K562 (cell line): Measurements from ENCODE around the gene APCDD1L. TPM values are rescaled to one million over a fixed set of nuclear protein-coding genes. Genes with fewer than 3 reads are reported as not detected.

Experiments
- ATAC-seq: fragments of 200-7000 bp; cut with Tn5 transposase; 3 replicates; pipeline ENCODE4 v1.9.1; 2020; ENCODE audit warnings: moderate library complexity
- BruUV-seq: library from RNA; stranded (reverse); fragments of 400-500 nt; replicated peaks from 2 replicates; lab custom pipeline; 2021; lab: Mats Ljungman, UMichigan
- CTCF ChIA-PET: fragments of 300-600 bp; formaldehyde crosslinking; extraction: SDS; loops from one replicate; lab custom pipeline; 2021; ENCODE audit warnings: low intra/inter-chr PET ratio; lab: Yijun Ruan, JAX
- POLR2A ChIA-PET: fragments of 300-600, 350-650 bp; sonication (Branson Sonifier 250); formaldehyde crosslinking; extraction: SDS; loops from one replicate; lab custom pipeline; 2021; ENCODE audit warnings: antibody characterized with exemption, inconsistent platforms; lab: Yijun Ruan, JAX
- DNase-seq, 4 experiments: peaks; one replicate each; pipeline versions ENCODE4 v3.0.0 to v3.0.0-alpha.2; 2011 to 2018; ENCODE audit warnings: low spot score in 3 of 4, mixed read lengths in 3 of 4; ENCODE audit errors: extremely low read depth in 1 of 4
- FAIRE-seq: peaks from 2 replicates; lab custom pipeline; 2011; peaks lifted over from hg19 to GRCh38; lab: Jason Lieb, UNC
- H2AFZ ChIP-seq: 2 replicates; pipeline ENCODE4 v1.6.0; 2011; ENCODE audit warnings: low read depth, low read length, control low read depth, inconsistent platforms
- H3K27ac ChIP-seq: fragments of 200-600 bp; 3 replicates; pipeline ENCODE4 v1.8.0; 2011; ENCODE audit warnings: low read depth, mild to moderate bottlenecking, control low read depth, inconsistent platforms, low read length, moderate library complexity, mixed read lengths; ENCODE audit errors: extremely low read depth
- H3K27me3 ChIP-seq, 2 experiments: fragments of 300-600 bp in 1 of 2; 2 replicates in 1 of 2; 3 replicates in 1 of 2; pipeline versions ENCODE4 v1.6.0 to v1.8.0; 2011; ENCODE audit warnings: inconsistent platforms in 2 of 2, low read length in 2 of 2, mild to moderate bottlenecking in 1 of 2, mixed read lengths in 1 of 2, moderate library complexity in 1 of 2; ENCODE audit not compliant: control insufficient read depth in 2 of 2, insufficient read depth in 2 of 2
- H3K36me3 ChIP-seq: fragments of 300-600 bp; 3 replicates; pipeline ENCODE4 v1.8.0; 2011; ENCODE audit warnings: mild to moderate bottlenecking, low read length, inconsistent platforms; ENCODE audit not compliant: control insufficient read depth, insufficient read depth
- H3K4me1 ChIP-seq, 2 experiments: fragments of 200-600 bp in 1 of 2; replicated peaks in 1 of 2; 2 replicates in 1 of 2; 3 replicates in 1 of 2; pipeline versions ENCODE4 v1.5.1 to v1.8.0; 2011; ENCODE audit warnings: inconsistent platforms in 2 of 2, low read length in 2 of 2, mild to moderate bottlenecking in 1 of 2, mixed read lengths in 1 of 2, moderate library complexity in 1 of 2; ENCODE audit not compliant: control insufficient read depth in 2 of 2, insufficient read depth in 2 of 2
- H3K4me2 ChIP-seq: 2 replicates; pipeline ENCODE4 v1.6.1; 2011; ENCODE audit warnings: low read length, control low read depth, inconsistent platforms, mixed read lengths; ENCODE audit not compliant: insufficient read depth
- H3K4me3 ChIP-seq: fragments of 200-600 bp; sonication (generic), shearing (Covaris generic); 2 replicates; pipeline ENCODE4 v1.5.1; 2016; ENCODE audit warnings: control low read depth, inconsistent platforms
- H3K79me2 ChIP-seq: fragments of 200-600 bp; 3 replicates; pipeline ENCODE4 v1.8.0; 2011; ENCODE audit warnings: low read length, inconsistent platforms; ENCODE audit not compliant: control insufficient read depth, insufficient read depth
- H3K9ac ChIP-seq, 2 experiments: 2 replicates each; pipeline versions ENCODE4 v1.6.0 to v1.6.1; 2011; ENCODE audit warnings: low read depth in 2 of 2, low read length in 2 of 2, control low read depth in 1 of 2, inconsistent platforms in 1 of 2, mild to moderate bottlenecking in 1 of 2, mixed read lengths in 1 of 2; ENCODE audit not compliant: insufficient read depth in 1 of 2
- H3K9me1 ChIP-seq: one replicate; pipeline ENCODE4 v1.6.0; 2011; ENCODE audit warnings: inconsistent platforms, mild to moderate bottlenecking, low read length, moderate library complexity; ENCODE audit not compliant: control insufficient read depth, insufficient read depth
- H3K9me3 ChIP-seq: replicated peaks from 2 replicates; pipeline ENCODE4 v1.5.1; 2011; ENCODE audit warnings: low read depth, low read length, inconsistent platforms; ENCODE audit not compliant: control insufficient read depth, insufficient read depth
- H4K20me1 ChIP-seq: replicated peaks from 2 replicates; pipeline ENCODE4 v1.6.1; 2011; ENCODE audit warnings: low read length, inconsistent platforms, mixed read lengths; ENCODE audit not compliant: control insufficient read depth, insufficient read depth
- CTCF ChIP-seq, 3 experiments: IDR thresholded peaks in 2 of 3; conservative IDR thresholded peaks in 1 of 3; 2 replicates each; pipeline ENCODE4 v1.5.1; 2011 to 2012; ENCODE audit warnings: low read length in 3 of 3, mild to moderate bottlenecking in 3 of 3, control low read depth in 2 of 3, improper control_type of control experiment in 1 of 3, inconsistent platforms in 1 of 3, low read depth in 1 of 3, mixed read lengths in 1 of 3, moderate library complexity in 1 of 3; ENCODE audit not compliant: insufficient read depth in 2 of 3
- ZBTB11 ChIP-seq, 3 experiments: fragments of 200-800 bp in 1 of 3; fragments of 250-450 bp in 1 of 3; fragments of 450-650 bp in 1 of 3; sonication (Bioruptor Pico) in 1 of 3; sonication (Bioruptor generic) in 1 of 3; formaldehyde crosslinking in 1 of 3; IDR thresholded peaks; 2 replicates each; pipeline versions ENCODE4 v1.6.1 to v1.8.0; 2016 to 2022; ENCODE audit warnings: mild to moderate bottlenecking in 2 of 3, missing genetic modification characterization in 2 of 3, missing compliant biosample characterization in 1 of 3, moderate library complexity in 1 of 3
- ZNF609 ChIP-seq: sonication (generic); formaldehyde crosslinking; IDR thresholded peaks from 2 replicates; pipeline ENCODE4 v1.8.1; 2023; ENCODE audit warnings: missing genetic modification reagents, mild to moderate bottlenecking, borderline replicate concordance
- WGBS: fragments of 100-300 bp; shearing (Covaris generic); methylation state at CpG from one replicate; pipeline ENCODE4 v1.1.6; 2016; ENCODE audit warnings: low coverage, mixed read lengths; ENCODE audit not compliant: insufficient coverage; ENCODE audit errors: missing lambda C conversion rate; 5-methylcytosine and 5-hydroxymethylcytosine counted together
- in situ Hi-C: fragments of 300-500 bp; cut with MboI; formaldehyde crosslinking; loops from 4 replicates; pipeline ENCODE4 v1.15.0; 2018; ENCODE audit warnings: inconsistent platforms, mixed read lengths
- intact Hi-C: fragments of 100-400 bp; cut with micrococcal nuclease; formaldehyde crosslinking; loops from 2 replicates; pipeline ENCODE4 v1.14.2; 2022
- polyA plus RNA-seq, 8 experiments: library from polyadenylated mRNA; depleted of rRNA in 4 of 8; stranded (reverse) in 5 of 8; unstranded in 3 of 8; fragments of >200 nt; fragmentation: Nextera tagmentation in 2 of 8; fragmentation: Illumina TruSeq in 1 of 8; extraction: Ambion mirVana in 2 of 8; extraction: Trizol in 1 of 8; gene quantifications; 2 replicates each; pipeline versions ENCODE4 v1.2.1 to v1.2.3, GENCODE V29; 2011 to 2014; ENCODE audit warnings: inconsistent platforms in 1 of 8, missing spikeins in 1 of 8
- total RNA-seq, 7 experiments: library from RNA; depleted of rRNA in 6 of 7; stranded (reverse); fragments of >200 nt in 6 of 7; fragmentation: Illumina TruSeq in 2 of 7; extraction: Trizol in 2 of 7; gene quantifications; 2 replicates each; pipeline versions ENCODE4 v1.2.1 to v1.2.3, GENCODE V29; 2011 to 2021; ENCODE audit warnings: low replicate concordance in 1 of 7

Gene APCDD1L
- total and polyA plus RNA-seq, 9 of the 15 experiments (the other 6 are each of a cell fraction or from before 2014, with no cell fraction given), result not detected

- peak; percentile 58 for ATAC-seq
These were observed 85.9 kb downstream of the APCDD1L start for GRCh38 chr20:58429303-58429702.

More at GRCh38 chr20:58429303-58429702, 85.9 kb downstream of the APCDD1L start:
- peaks cover 94% of the 10 kb centered on the region for H3K79me2 ChIP-seq
- H3K9me1 ChIP-seq, result peaks cover 8% of the 10 kb centered on the region
- peaks cover 13% of the 10 kb centered on the region for H4K20me1 ChIP-seq
- no peak overlapping the region for H3K4me3 ChIP-seq
- H3K4me2 ChIP-seq, result no peak overlapping the region
- peaks cover 66% of the 10 kb centered on the region; the same call in 2 of the 3 replicates for H3K36me3 ChIP-seq
- H3K27me3 ChIP-seq, result no peaks in the 10 kb centered on the region
- in situ Hi-C loops, result no loop called here
- H3K27ac ChIP-seq, result no peak overlapping the region
- BruUV-seq, result no TSS peak
- DNase-seq, result no peak
- TF ChIP-seq ZBTB11 (CRISPR knock-in tag; IDR thresholded peaks at IDR 0.05), result peak in 1 of 3 experiments; percentile 15; a peak in 1 of 6 replicates
- peak in 1 of 3 experiments; percentile 13; a peak in 1 of 6 replicates for TF ChIP-seq CTCF (IDR thresholded peaks at IDR 0.05 in 2 of 3, conservative IDR thresholded peaks at IDR 0.05 in 1 of 3; ENCODE audit: insufficient read depth in 2 of 3, low read depth in 1 of 3, low read length in 3 of 3)
- no peak for TF ChIP-seq ZNF609 (CRISPR knock-in tag)
- no peak overlapping the region for H2AFZ ChIP-seq
- ChIA-PET CTCF (no interaction called here), POLR2A (interaction anchor here (0.5 to 1.6 kb wide), 4 partner anchors 9 to 86 kb away, joined by 3 to 5 read pairs (median 3); no protein-coding TSS in a partner anchor)
- intact Hi-C loops, result no loop called here
- no peak overlapping the region for H3K9ac ChIP-seq
- H3K9me3 ChIP-seq, result no peaks in the 10 kb centered on the region
- 94% methylated on average over 7 of the region's 7 CpGs for WGBS
- H3K4me1 ChIP-seq, result peaks cover 0 to 7% of the 10 kb centered on the region in 2 experiments; a peak in 2 of 5 replicates
- no peak for FAIRE-seq
